ENCODE data around the gene XYLB. TPM values are rescaled to one million over a fixed set of nuclear protein-coding genes. Genes with fewer than 3 reads are reported as not detected.

Gene XYLB
- total RNA-seq, 2 experiments from 2014 or later = 0.25 to 0.59 TPM

DNA sequence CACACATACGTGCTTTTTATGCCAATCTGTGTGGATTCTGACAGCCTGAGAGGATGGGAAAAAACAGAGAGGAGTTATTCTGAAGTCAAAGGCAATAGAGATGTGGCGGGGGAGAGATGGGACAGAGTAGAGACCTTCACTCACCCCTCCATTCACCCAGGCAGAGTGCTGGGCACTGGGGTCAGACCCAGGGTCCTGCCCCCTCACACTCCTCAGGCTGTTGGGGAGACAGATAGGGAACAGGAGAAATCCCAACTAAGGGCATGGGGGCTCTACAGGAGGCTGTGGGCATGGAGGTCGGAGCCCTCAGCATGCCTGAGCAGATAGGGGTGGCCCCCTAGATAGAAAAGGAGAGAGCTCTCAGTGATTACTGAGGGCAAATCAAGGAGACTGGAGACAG, 34.2 kb upstream of the XYLB start:
- TF ChIP-seq, protein P1, sequence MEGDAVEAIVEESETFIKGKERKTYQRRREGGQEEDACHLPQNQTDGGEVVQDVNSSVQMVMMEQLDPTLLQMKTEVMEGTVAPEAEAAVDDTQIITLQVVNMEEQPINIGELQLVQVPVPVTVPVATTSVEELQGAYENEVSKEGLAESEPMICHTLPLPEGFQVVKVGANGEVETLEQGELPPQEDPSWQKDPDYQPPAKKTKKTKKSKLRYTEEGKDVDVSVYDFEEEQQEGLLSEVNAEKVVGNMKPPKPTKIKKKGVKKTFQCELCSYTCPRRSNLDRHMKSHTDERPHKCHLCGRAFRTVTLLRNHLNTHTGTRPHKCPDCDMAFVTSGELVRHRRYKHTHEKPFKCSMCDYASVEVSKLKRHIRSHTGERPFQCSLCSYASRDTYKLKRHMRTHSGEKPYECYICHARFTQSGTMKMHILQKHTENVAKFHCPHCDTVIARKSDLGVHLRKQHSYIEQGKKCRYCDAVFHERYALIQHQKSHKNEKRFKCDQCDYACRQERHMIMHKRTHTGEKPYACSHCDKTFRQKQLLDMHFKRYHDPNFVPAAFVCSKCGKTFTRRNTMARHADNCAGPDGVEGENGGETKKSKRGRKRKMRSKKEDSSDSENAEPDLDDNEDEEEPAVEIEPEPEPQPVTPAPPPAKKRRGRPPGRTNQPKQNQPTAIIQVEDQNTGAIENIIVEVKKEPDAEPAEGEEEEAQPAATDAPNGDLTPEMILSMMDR (IDR thresholded peaks at IDR 0.05) = no peak
- no peaks in the 10 kb centered on the region for H3K9me3 Mint-ChIP-seq
- H3K4me1 Mint-ChIP-seq (ENCODE audit: low read depth) = no peaks in the 10 kb centered on the region
- no peak overlapping the region for H3K27ac ChIP-seq (ENCODE audit: low read depth in 1 of 2, low read length in 2 of 2)
- no peak overlapping the region for H3K4me3 Mint-ChIP-seq
- no peaks in the 10 kb centered on the region for H3K36me3 Mint-ChIP-seq (ENCODE audit: low read depth)
- no peaks in the 10 kb centered on the region for H3K27me3 Mint-ChIP-seq
- no peak overlapping the region for H3K27ac Mint-ChIP-seq
- DNase-seq = no peak
- no peak overlapping the region for H3K4me3 ChIP-seq (ENCODE audit: low read length)
- H3K4me1 ChIP-seq (ENCODE audit: insufficient read depth, low read length) = no peaks in the 10 kb centered on the region
- intact Hi-C loops (cut with DNase I, micrococcal nuclease) = no loop called here
- no peak for ATAC-seq (ENCODE audit: poor library complexity)
- peaks cover 0 to 5% of the 10 kb centered on the region in 2 experiments for H3K27me3 ChIP-seq (ENCODE audit: control insufficient read depth in 1 of 2, insufficient read depth in 2 of 2, low read length in 2 of 2)
- H3K9me3 ChIP-seq (ENCODE audit: control insufficient read depth in 1 of 2, insufficient read depth in 1 of 2, low read length in 2 of 2) = no peaks in the 10 kb centered on the region
- H3K36me3 ChIP-seq (ENCODE audit: insufficient read depth, low read length) = no peaks in the 10 kb centered on the region
- CTCF ChIA-PET = no interaction called here
- POLR2A ChIA-PET = no interaction called here

DNA sequence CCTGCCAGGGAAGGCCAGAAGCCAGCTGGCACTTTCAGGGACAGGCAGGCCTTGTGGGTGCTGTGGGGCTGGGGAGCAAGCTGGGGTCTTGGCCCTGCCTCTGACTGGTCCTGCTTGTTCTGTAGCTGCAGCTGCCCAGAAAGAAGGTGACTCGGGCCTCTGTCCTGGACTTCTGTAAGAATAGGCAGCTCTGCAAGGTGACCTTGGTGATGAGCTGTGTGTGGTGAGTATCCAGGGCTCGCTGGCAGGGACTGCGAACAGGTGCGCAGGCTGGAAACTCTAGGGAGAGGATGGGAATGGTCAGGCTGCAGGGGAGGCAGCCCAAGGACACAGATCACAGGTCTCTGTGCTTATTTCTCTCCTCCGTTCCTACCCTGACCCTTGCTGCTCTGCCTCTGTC, 33.3 kb upstream of the XYLB start:
- Histone ChIP-seq H3K36me3 (ENCODE audit: insufficient read depth, low read length) (no peaks in the 10 kb centered on the region), H3K27me3 (ENCODE audit: control insufficient read depth in 1 of 2, insufficient read depth in 2 of 2, low read length in 2 of 2) (peaks cover 0 to 5% of the 10 kb centered on the region in 2 experiments), H3K4me3 (ENCODE audit: low read length) (no peak overlapping the region), H3K4me1 (ENCODE audit: insufficient read depth, low read length) (no peaks in the 10 kb centered on the region), H3K27ac (ENCODE audit: low read depth in 1 of 2, low read length in 2 of 2) (no peak overlapping the region), H3K9me3 (ENCODE audit: control insufficient read depth in 1 of 2, insufficient read depth in 1 of 2, low read length in 2 of 2) (no peaks in the 10 kb centered on the region)
- Mint-ChIP-seq H3K36me3 (ENCODE audit: low read depth) (no peaks in the 10 kb centered on the region), H3K4me3 (no peak overlapping the region), H3K9me3 (no peaks in the 10 kb centered on the region), H3K4me1 (ENCODE audit: low read depth) (no peaks in the 10 kb centered on the region), H3K27ac (no peak overlapping the region), H3K27me3 (no peaks in the 10 kb centered on the region)
- intact Hi-C loops (cut with DNase I, micrococcal nuclease) = no loop called here
- ATAC-seq (ENCODE audit: poor library complexity) (no peak), DNase-seq (no peak)
- ChIA-PET CTCF (no interaction called here), POLR2A (no interaction called here)
- TF ChIP-seq, protein P1 (IDR thresholded peaks at IDR 0.05) = no peak

DNA sequence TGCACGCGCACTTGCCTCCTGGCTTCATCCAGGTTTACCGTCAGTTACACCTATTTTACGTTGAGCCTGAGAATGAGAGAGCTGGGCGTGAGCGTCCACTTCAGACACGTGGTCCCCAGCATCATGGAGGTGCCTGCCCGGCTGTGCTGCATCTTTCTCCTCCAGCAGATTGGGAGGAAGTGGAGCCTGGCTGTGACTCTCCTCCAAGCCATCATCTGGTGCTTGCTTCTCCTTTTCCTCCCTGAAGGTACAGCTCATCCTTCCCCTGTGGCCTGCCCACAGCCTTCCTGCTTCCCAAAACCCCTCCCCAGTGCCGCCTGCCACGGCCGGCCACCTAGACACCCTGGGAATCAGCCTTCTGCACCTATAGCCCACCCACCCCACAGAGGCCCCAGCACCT, 32.9 kb upstream of the XYLB start:
- Histone ChIP-seq H3K9me3 (ENCODE audit: control insufficient read depth in 1 of 2, insufficient read depth in 1 of 2, low read length in 2 of 2) (no peaks in the 10 kb centered on the region), H3K27ac (ENCODE audit: low read depth in 1 of 2, low read length in 2 of 2) (no peak overlapping the region), H3K4me3 (ENCODE audit: low read length) (no peak overlapping the region), H3K4me1 (ENCODE audit: insufficient read depth, low read length) (no peaks in the 10 kb centered on the region), H3K36me3 (ENCODE audit: insufficient read depth, low read length) (no peaks in the 10 kb centered on the region), H3K27me3 (ENCODE audit: control insufficient read depth in 1 of 2, insufficient read depth in 2 of 2, low read length in 2 of 2) (peaks cover 0 to 2% of the 10 kb centered on the region in 2 experiments)
- POLR2A ChIA-PET = no interaction called here
- Mint-ChIP-seq H3K4me3 (no peak overlapping the region), H3K27ac (no peak overlapping the region), H3K9me3 (no peaks in the 10 kb centered on the region), H3K4me1 (ENCODE audit: low read depth) (no peaks in the 10 kb centered on the region), H3K27me3 (no peaks in the 10 kb centered on the region), H3K36me3 (ENCODE audit: low read depth) (no peaks in the 10 kb centered on the region)
- intact Hi-C loops (cut with DNase I, micrococcal nuclease) = no loop called here
- TF ChIP-seq, protein P1 (IDR thresholded peaks at IDR 0.05) = no peak
- DNase-seq (peak in 2 of 14 experiments; percentile 9 to 11), ATAC-seq (ENCODE audit: poor library complexity) (no peak)
- CTCF ChIA-PET = no interaction called here
